ENCODE data around the gene MTARC2.

The MTARC2 gene

DNA sequence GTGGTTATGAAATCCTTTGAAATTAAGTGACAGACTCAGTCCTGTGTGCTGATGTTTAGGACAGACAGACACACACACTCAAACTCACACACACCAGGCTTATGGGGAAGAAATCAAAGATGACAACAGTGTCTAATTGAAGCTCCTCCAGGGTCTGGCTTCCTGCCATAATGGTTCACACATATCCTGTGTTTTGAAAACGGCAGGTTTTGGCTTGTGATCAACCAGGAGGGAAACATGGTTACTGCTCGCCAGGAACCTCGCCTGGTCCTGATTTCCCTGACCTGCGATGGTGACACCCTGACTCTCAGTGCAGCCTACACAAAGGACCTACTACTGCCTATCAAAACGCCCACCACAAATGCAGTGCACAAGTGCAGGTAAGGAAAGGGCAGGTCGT is 43.2 kb downstream of the MTARC2 start:
- H3K4me1 ChIP-seq (ENCODE audit: control insufficient read depth, insufficient read depth, low read length), result peaks cover 12% of the 10 kb centered on the region
- no peak overlapping the region for H3K9ac ChIP-seq (ENCODE audit: low read length)
- H3K27me3 ChIP-seq (ENCODE audit: control insufficient read depth, insufficient read depth, low read length), result no peaks in the 10 kb centered on the region
- H3K36me3 ChIP-seq (ENCODE audit: control insufficient read depth, insufficient read depth, low read length), result no peaks in the 10 kb centered on the region
- H3K4me3 ChIP-seq (ENCODE audit: low read length), result no peak overlapping the region
- no peaks in the 10 kb centered on the region for H3K9me3 ChIP-seq (ENCODE audit: control insufficient read depth, low read length)

DNA sequence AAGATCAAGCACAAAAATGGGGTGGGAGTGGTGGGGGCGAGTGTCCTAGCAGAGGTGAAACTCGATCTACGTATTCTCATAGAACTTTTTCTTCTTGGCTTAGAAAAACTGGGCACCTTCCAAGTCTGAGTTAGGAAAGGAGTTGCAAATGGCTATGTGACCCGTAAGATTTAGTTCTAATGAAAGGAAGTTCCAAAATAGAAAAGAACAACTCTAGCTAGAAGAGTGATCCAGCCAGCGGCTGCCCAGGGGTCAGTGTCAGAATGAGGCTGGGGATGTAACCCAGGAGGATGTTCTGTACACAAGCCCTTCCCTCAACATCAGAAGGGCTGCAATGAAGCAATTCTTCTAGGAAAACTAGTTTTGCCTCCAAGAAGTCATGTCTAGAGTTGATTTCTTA is 43.8 kb downstream of the MTARC2 start:
- no peak overlapping the region for H3K9ac ChIP-seq (ENCODE audit: low read length)
- no peak overlapping the region for H3K4me3 ChIP-seq (ENCODE audit: low read length)
- H3K4me1 ChIP-seq (ENCODE audit: control insufficient read depth, insufficient read depth, low read length), result peaks cover 16% of the 10 kb centered on the region
- H3K36me3 ChIP-seq (ENCODE audit: control insufficient read depth, insufficient read depth, low read length), result no peaks in the 10 kb centered on the region
- H3K27me3 ChIP-seq (ENCODE audit: control insufficient read depth, insufficient read depth, low read length), result no peaks in the 10 kb centered on the region
- no peaks in the 10 kb centered on the region for H3K9me3 ChIP-seq (ENCODE audit: control insufficient read depth, low read length)

DNA sequence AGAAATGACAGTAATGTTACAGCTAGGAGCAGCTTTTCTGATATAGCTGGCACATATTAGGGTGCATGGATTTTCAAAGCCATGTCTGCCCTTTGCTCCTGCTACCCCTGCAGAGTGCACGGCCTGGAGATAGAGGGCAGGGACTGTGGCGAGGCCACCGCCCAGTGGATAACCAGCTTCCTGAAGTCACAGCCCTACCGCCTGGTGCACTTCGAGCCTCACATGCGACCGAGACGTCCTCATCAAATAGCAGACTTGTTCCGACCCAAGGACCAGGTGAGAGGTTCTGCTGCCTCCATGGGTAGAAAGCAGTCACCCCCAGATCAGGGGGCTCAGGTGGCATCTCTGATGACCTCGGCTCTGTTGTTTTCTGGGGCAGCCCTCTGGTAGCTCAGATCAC is 48.4 kb downstream of the MTARC2 start:
- Histone ChIP-seq H3K9me3 (ENCODE audit: control insufficient read depth, low read length) (no peaks in the 10 kb centered on the region), H3K27me3 (ENCODE audit: control insufficient read depth, insufficient read depth, low read length) (no peaks in the 10 kb centered on the region), H3K9ac (ENCODE audit: low read length) (no peak overlapping the region), H3K4me3 (ENCODE audit: low read length) (no peak overlapping the region), H3K4me1 (ENCODE audit: control insufficient read depth, insufficient read depth, low read length) (peaks cover 12% of the 10 kb centered on the region), H3K36me3 (ENCODE audit: control insufficient read depth, insufficient read depth, low read length) (no peaks in the 10 kb centered on the region)

DNA sequence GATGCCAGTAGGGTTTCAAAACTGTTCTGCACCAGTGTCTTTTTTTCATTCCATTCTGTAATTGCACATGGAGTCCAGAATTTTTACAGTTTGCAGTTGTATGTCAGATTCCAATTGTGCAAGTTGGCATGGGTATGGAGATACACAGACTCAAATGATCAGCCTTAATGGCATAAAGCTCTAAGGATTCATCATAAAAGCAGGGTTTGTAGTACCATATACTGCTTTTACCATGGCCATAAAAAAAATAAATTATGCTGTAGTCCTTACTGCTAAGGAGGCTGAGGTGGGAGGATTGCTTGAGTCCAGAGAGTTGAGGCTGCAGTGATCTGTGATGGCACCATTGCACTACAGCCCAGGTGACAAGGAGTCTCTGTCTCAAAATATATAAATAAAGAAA is 48.9 kb downstream of the MTARC2 start:
- no peaks in the 10 kb centered on the region for H3K36me3 ChIP-seq (ENCODE audit: control insufficient read depth, insufficient read depth, low read length)
- no peak overlapping the region for H3K4me3 ChIP-seq (ENCODE audit: low read length)
- H3K9me3 ChIP-seq (ENCODE audit: control insufficient read depth, low read length), result no peaks in the 10 kb centered on the region
- H3K27me3 ChIP-seq (ENCODE audit: control insufficient read depth, insufficient read depth, low read length), result no peaks in the 10 kb centered on the region
- no peak overlapping the region for H3K9ac ChIP-seq (ENCODE audit: low read length)
- H3K4me1 ChIP-seq (ENCODE audit: control insufficient read depth, insufficient read depth, low read length), result peaks cover 12% of the 10 kb centered on the region

DNA sequence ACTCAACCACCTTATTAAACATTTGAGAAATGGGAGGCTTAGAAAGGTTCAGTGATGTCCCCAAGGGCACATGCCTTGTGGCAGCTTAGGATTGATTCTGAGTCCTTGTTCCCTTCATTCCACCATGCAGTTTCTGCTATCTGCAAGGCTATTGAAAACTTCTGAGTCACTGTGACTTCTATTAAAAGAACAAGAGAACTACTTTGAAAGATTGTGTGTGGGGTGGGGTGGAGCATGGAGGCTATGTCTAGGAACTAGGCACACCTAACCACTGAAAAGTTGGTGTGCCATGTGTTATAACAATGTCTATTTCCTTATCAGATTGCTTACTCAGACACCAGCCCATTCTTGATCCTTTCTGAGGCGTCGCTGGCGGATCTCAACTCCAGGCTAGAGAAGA is 49.4 kb downstream of the MTARC2 start:
- H3K4me1 ChIP-seq (ENCODE audit: control insufficient read depth, insufficient read depth, low read length), result peaks cover 12% of the 10 kb centered on the region
- no peak overlapping the region for H3K9ac ChIP-seq (ENCODE audit: low read length)
- no peaks in the 10 kb centered on the region for H3K36me3 ChIP-seq (ENCODE audit: control insufficient read depth, insufficient read depth, low read length)
- H3K4me3 ChIP-seq (ENCODE audit: low read length), result no peak overlapping the region
- no peaks in the 10 kb centered on the region for H3K9me3 ChIP-seq (ENCODE audit: control insufficient read depth, low read length)
- no peaks in the 10 kb centered on the region for H3K27me3 ChIP-seq (ENCODE audit: control insufficient read depth, insufficient read depth, low read length)

DNA sequence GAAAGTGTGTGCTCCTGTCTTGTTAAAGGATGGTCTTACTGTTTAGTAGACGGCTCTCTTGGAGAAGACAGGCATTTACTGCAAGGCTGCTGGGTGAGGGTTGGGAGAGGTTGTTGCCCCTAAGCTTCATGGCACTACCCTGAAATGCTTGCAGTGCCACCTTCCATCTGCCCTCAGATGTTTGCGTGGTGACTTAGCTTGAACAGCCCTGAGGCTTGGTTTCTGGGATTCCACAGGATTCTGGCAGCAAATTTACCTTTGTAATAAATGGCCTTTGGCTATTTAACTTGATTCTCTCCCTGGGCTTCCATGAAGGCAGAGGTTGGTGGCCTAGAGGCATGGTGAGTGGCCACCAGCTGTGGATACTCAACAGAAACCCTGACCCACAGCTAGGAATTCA is 50.2 kb downstream of the MTARC2 start:
- Histone ChIP-seq H3K9ac (ENCODE audit: low read length) (no peak overlapping the region), H3K4me1 (ENCODE audit: control insufficient read depth, insufficient read depth, low read length) (peaks cover 12% of the 10 kb centered on the region), H3K27me3 (ENCODE audit: control insufficient read depth, insufficient read depth, low read length) (no peaks in the 10 kb centered on the region), H3K36me3 (ENCODE audit: control insufficient read depth, insufficient read depth, low read length) (no peaks in the 10 kb centered on the region), H3K4me3 (ENCODE audit: low read length) (no peak overlapping the region), H3K9me3 (ENCODE audit: control insufficient read depth, low read length) (no peaks in the 10 kb centered on the region)

DNA sequence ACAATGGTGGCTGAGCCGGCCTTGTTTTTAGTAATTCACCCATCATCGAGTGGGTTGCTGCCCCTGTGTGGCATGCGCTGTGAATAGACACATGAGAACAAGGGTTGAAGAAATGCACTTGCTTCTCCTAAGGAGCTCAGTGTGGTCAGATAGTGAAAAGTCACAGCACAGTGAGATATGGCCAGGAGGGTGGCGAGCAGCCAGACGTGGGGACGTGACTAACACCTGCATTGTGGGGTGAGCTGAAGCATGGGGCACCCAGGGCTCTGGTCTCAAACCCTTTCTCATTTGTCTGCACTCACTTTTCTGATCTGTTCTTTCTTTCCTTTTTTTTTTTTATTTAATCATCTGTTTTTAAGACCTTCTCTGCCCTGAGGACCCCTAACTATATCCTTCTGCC is 52.1 kb downstream of the MTARC2 start:
- H3K4me1 ChIP-seq (ENCODE audit: control insufficient read depth, insufficient read depth, low read length), result peaks cover 12% of the 10 kb centered on the region
- H3K9ac ChIP-seq (ENCODE audit: low read length), result no peak overlapping the region
- H3K9me3 ChIP-seq (ENCODE audit: control insufficient read depth, low read length), result no peaks in the 10 kb centered on the region
- no peak overlapping the region for H3K4me3 ChIP-seq (ENCODE audit: low read length)
- no peaks in the 10 kb centered on the region for H3K27me3 ChIP-seq (ENCODE audit: control insufficient read depth, insufficient read depth, low read length)
- no peaks in the 10 kb centered on the region for H3K36me3 ChIP-seq (ENCODE audit: control insufficient read depth, insufficient read depth, low read length)

DNA sequence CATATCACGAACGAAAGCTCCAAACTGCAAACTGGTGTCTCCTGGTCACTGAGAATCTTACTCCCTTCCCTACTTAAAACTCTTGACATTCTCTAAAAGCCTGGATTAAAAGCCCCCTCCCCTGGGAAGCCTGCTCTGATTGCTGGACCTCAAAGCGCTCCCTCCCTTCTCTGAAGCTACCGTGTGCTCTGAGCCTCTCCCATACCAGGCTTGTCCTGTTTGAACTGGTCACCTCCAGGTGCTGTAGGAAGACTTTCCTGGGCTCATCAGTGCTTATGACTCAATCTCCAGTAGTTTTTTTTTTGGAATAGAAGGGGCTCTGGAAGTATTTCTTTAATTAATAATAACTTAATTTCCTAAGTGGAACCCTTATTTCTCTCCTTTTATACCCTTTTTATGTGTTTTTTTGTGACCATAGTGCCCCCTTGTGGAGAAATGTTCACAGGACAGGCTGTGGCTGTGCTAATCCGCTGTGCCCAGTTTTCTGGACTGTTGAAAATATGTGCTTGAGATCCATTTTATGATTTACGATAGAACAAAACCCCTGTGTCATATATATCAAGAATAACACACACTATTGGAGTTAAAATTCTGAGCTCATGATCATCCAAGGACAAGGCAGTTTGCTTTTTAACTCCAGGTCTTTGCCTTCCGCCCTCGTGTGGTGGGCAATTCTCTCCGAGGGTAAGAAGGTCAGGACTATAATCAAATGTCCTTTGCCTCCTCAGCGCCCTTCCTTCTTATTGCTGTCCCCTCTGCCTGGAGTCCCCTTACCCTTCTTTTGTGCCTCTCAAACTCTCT is 55.5 kb downstream of the MTARC2 start:
- no peak overlapping the region for H3K4me3 ChIP-seq (ENCODE audit: low read length)
- no peaks in the 10 kb centered on the region for H3K27me3 ChIP-seq (ENCODE audit: control insufficient read depth, insufficient read depth, low read length)

DNA sequence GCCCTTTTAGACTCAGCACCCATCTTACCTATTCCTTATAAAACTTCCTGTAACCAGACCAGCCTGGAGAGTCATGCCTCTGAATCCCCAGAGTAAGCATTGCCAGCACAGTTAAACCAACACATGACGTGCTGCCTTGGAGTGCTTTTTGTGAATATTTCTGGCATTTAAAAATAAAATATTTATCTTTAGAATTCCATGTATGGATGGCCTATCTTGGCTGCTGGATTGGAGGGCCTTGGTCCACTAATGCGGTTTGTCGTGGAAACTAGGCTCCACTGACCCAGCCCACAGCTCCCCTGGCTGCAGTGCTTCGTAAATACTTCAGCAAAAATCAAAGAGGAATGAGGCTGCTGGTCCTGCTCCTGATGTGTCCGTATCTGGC is 56.1 kb downstream of the MTARC2 start:
- Histone ChIP-seq H3K9ac (ENCODE audit: low read length) (no peak overlapping the region), H3K9me3 (ENCODE audit: control insufficient read depth, low read length) (no peaks in the 10 kb centered on the region), H3K4me1 (ENCODE audit: control insufficient read depth, insufficient read depth, low read length) (no peaks in the 10 kb centered on the region), H3K4me3 (ENCODE audit: low read length) (no peak overlapping the region), H3K36me3 (ENCODE audit: control insufficient read depth, insufficient read depth, low read length) (no peaks in the 10 kb centered on the region), H3K27me3 (ENCODE audit: control insufficient read depth, insufficient read depth, low read length) (no peaks in the 10 kb centered on the region)

More for the DNA sequence above, 55.5 kb downstream of the MTARC2 start:
- no peaks in the 10 kb centered on the region for H3K9me3 ChIP-seq (ENCODE audit: control insufficient read depth, low read length)
- no peak overlapping the region for H3K9ac ChIP-seq (ENCODE audit: low read length)
- H3K4me1 ChIP-seq (ENCODE audit: control insufficient read depth, insufficient read depth, low read length), result no peaks in the 10 kb centered on the region
- no peaks in the 10 kb centered on the region for H3K36me3 ChIP-seq (ENCODE audit: control insufficient read depth, insufficient read depth, low read length)

DNA sequence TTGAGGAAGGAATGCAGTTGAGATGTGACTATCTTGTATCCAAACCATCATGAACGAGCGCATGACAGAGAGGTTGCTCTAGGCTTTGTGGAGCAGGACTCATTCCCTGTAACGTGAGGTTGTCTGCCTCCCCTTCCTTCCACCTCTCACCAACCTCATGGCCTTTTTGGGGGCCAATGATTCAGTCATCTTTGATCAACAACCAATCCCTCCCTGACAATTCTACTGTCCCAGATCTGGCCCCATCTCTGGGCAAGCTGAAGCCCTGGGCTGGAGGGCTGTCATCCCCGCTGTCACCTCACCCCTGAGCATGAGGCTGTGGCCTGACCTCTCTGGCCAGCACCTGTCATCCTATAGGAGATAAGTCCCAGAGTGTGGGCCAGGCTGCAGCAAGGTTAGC is 58.3 kb downstream of the MTARC2 start:
- Histone ChIP-seq H3K36me3 (ENCODE audit: control insufficient read depth, insufficient read depth, low read length) (no peaks in the 10 kb centered on the region), H3K9ac (ENCODE audit: low read length) (no peak overlapping the region), H3K4me1 (ENCODE audit: control insufficient read depth, insufficient read depth, low read length) (peaks cover 3% of the 10 kb centered on the region), H3K27me3 (ENCODE audit: control insufficient read depth, insufficient read depth, low read length) (no peaks in the 10 kb centered on the region), H3K9me3 (ENCODE audit: control insufficient read depth, low read length) (no peaks in the 10 kb centered on the region), H3K4me3 (ENCODE audit: low read length) (no peak overlapping the region)

DNA sequence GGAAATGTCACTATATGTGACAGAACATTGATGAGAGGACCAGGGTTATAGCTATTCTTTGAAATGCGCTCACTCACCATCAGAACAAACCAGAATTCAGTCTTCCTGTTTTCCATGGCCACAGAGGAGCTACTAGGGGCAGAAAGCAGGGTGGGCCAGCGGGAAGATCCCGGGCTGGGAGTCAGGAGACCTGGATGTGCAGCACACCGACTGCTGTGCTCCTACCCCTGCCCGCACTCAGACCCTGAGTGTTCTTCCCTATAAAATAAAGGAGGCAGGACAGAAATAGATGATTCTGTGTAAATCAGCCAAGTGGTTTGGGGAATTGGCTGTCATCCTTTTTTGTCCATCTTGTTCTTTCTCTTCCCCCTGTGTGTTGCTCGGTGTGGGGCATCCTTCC is 59.6 kb downstream of the MTARC2 start:
- no peaks in the 10 kb centered on the region for H3K9me3 ChIP-seq (ENCODE audit: control insufficient read depth, low read length)
- no peaks in the 10 kb centered on the region for H3K27me3 ChIP-seq (ENCODE audit: control insufficient read depth, insufficient read depth, low read length)
- H3K4me1 ChIP-seq (ENCODE audit: control insufficient read depth, insufficient read depth, low read length), result peaks cover 3% of the 10 kb centered on the region
- H3K9ac ChIP-seq (ENCODE audit: low read length), result no peak overlapping the region
- no peak overlapping the region for H3K4me3 ChIP-seq (ENCODE audit: low read length)
- H3K36me3 ChIP-seq (ENCODE audit: control insufficient read depth, insufficient read depth, low read length), result no peaks in the 10 kb centered on the region

DNA sequence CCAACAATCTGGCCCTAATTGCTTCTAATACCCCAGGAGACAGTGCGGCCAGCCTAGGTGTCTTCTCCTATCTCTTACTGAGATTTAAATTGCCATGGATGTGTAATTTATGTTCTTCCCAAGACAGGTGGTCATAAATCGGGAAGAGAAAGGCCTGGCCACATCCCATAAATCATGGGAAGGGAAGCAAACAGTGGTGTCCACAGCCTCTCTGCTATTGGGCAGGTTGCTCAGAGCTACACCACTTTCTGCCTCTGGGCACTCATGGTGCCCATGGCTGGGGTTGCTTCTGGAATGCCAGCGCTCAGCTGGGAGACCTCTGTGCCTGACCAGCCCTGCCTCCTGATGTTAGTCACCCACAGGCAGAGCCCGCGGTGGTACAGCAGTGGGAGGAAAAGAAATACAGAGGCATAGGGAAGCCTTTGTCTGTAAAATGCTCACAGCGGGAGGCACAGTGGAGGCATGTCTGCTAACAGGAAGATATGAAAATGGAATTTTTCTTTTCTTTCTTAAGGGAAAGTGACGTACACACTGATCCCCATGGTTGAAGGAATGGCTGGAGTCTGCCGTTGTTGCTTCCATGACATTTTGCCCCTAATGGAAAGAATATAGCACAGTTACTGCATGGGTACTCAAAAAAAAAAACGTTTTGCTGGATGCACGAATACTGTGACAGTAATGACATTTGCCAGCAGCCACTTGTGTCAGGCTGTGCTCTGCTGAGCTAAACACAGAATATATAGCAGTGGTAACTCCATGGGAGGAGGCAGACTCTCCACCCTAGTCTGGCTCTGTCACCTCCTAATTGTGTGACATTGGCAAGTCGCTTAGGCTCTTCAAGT is 60.4 kb downstream of the MTARC2 start:
- Histone ChIP-seq H3K4me1 (ENCODE audit: control insufficient read depth, insufficient read depth, low read length) (peaks cover 3% of the 10 kb centered on the region), H3K9ac (ENCODE audit: low read length) (no peak overlapping the region), H3K36me3 (ENCODE audit: control insufficient read depth, insufficient read depth, low read length) (no peaks in the 10 kb centered on the region), H3K27me3 (ENCODE audit: control insufficient read depth, insufficient read depth, low read length) (no peaks in the 10 kb centered on the region), H3K9me3 (ENCODE audit: control insufficient read depth, low read length) (no peaks in the 10 kb centered on the region), H3K4me3 (ENCODE audit: low read length) (no peak overlapping the region)

Measured in mucosa of stomach (tissue), 1 donor.